Medulla oblongata (tissue), 1 donor: ENCODE data around the gene RSAD1.

Experiments
- DNase-seq: peaks from one replicate; pipeline ENCODE4 v3.0.0-alpha.2; 2015; ENCODE audit errors: extremely low spot score

RSAD1 gene

GRCh38 chr17:50519141-50519834 is 40.6 kb downstream of the RSAD1 start:
- no peak for DNase-seq

DNA sequence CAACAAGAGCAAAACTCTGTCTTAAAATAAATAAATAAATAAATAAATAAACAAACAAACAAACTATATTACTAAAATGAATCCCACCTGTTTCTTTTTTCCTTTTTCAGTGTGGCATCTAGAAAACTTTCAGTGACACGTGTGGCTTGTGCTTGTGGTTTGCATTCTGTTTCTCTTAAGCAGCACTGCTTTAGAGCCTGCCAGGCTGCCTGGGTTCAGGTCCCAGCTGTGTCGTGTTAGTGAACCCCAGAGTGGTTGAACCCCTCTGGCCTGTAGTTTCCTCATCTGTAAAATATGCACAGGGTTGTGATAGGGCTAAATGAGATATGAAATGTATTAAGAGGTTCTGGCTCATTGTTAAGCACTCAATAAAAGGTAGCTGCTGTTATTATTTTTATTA is 41.8 kb downstream of the RSAD1 start:
- no peak for DNase-seq

DNA sequence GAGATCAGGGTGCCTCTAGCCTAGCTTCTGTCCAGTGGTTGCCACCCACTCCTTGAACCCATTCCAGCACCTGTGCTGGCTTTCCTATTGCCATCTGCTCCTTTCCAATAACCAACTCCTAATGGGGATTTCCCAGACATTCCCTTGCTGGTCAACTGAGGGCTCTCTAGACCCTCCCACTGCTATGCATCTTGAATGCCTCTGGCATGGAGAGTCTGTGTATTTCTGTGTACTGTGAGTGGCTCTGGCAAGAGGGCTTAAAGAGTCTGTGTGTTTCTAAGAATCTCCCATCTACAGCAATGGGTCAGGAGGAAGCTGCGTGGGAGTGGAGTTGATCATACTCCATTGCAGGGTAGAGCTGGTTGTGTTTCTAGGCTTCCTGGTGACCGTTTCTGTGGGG is 42.9 kb downstream of the RSAD1 start:
- no peak for DNase-seq

GRCh38 chr17:50522766-50523165 is 44.1 kb downstream of the RSAD1 start:
- no peak for DNase-seq

DNA sequence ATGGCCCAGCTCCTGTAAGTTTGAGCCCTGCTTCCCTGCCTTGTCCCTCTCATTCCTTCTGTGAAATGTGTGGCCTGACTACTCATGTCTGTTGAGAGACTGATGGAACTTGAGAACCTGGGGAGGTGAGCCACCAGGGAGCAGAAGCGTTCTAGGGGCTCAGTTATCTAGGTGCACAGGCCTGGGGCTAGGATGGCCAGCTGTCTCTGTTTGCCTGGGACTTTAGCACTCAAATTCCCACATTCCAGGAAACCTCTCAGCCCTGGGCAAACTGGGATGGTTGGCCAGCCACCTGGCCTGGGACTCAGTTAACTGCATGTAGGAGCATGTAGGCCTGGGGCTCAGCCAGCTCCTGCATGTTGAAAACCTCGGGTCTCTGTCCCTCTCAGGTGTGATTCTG is 44.5 kb downstream of the RSAD1 start:
- DNase-seq, result no peak

DNA sequence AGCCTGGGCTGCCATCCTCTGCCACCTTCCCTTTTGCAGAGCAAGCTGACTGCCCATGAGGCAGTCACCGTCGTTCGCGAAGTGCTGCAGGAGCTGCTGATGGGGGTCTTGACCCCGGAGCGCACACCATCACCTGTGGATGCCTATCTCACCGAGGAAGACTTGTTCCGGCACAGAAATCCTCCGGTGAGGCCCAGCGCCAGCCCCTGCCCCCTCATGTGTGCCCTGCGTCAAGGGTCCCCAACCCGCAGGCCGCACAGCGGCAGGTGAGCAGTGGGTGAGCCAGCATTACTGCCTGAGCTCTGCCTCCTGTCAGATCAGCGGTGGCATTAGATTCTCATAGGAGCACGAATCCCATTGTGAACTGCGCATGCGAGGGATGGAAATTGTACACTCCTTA is 46.2 kb downstream of the RSAD1 start:
- no peak for DNase-seq

DNA sequence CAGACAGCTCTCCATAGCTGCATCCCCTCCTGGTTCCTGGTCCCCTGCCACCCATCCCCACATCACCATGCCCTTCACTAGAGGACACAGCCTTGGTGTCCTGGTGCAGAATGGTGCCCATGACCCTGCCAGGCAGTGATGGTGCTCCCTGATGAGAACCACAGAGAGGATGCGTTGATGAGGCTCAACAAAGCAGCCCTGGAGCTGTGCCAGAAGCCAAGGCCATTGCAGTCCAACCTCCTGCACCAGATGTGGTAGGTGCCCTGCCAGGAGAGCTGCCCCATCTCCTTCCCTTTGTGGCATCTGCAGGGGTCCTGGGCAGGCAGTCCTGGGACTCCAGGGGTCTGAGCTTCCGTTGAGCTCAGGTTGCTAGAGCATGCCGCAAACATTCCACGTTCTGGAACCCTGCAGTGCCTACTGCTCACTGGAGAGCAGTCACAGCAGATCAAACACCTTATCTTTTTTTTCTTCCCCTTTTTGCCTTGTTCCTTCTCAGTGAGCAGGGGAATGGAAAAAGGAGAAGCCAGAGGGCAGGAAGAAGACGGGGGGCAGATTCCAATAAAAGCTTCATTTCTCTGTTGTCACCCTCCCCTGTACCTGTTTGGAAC is 48.6 kb downstream of the RSAD1 start:
- DNase-seq, result no peak

DNA sequence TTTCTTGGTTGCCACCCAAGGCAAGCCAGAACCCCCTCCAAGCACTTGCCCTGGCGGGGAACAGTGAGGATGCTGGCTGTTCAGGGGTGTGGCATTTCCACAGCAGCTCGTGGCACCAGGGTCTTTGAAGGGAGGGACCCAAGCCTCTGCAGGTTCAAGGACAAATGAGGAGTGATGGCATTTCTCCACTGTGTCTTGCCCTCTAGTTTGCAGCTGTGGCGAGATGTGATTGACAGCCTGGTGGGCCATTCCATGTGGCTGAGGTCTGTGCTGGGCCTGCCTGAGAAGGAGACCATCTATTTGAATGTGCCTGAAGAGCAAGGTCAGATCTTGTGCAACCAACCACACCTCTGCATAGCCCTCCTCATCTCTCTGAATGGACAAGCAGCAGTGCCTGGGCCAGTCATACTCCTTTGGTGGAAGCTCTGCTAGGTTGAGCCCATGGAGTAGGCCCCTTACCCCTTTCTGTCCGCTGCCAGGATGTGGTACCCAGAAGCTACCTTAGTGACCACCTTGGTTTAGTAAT is 49.4 kb downstream of the RSAD1 start:
- no peak for DNase-seq

DNA sequence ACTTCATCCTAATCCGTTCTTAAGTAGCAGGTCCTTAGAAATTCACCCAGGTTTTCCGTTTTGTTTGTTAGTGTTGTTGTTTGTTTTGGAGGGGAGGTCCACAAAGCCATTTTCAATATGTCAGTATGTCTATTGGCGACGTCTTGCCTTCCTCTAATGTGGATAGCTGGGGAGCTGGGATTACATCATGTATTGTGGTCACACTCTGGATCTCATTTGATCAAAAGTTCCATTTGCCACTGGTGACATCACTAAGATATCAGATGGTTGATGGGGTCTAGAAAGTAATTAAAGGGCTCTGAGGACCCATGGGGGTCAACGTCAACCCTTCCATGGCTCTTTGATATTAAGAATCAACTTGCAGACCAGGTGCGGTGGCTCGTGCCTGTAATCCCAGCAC is 51.2 kb downstream of the RSAD1 start:
- no peak for DNase-seq

GRCh38 chr17:50531428-50532025 is 52.9 kb downstream of the RSAD1 start:
- no peak for DNase-seq

GRCh38 chr17:50532452-50533024 is 53.9 kb downstream of the RSAD1 start, which contains the start of gene EPN3:
EPN3 (plus strand) TSS chr17:50532735; CDS start chr17:50536557, 3,822 bp downstream.
- no peak for DNase-seq

GRCh38 chr17:50533185-50533584 is 54.5 kb downstream of the RSAD1 start:
- DNase-seq, result no peak

DNA sequence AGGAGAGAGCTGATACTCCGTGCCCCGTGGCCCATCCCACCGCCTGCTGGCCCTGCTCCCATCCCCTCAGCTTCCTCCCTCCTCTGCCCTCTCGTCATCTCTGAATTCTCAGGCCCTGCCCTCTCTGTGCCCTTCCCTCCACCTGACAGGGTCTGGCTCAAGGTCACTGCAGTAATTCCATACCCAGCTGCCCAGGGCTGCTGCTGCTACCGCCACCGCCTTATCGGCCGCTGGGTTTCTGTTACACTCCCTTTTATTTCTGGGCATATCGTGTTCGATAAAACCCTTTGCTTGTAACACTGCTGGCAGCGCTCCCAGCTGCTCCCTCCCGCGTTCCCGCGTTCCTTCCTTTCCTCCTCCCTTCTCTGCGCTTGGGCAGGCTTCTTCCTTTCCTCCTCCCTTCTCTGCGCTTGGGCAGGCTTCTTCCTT is 55.1 kb downstream of the RSAD1 start:
- DNase-seq, result no peak

DNA sequence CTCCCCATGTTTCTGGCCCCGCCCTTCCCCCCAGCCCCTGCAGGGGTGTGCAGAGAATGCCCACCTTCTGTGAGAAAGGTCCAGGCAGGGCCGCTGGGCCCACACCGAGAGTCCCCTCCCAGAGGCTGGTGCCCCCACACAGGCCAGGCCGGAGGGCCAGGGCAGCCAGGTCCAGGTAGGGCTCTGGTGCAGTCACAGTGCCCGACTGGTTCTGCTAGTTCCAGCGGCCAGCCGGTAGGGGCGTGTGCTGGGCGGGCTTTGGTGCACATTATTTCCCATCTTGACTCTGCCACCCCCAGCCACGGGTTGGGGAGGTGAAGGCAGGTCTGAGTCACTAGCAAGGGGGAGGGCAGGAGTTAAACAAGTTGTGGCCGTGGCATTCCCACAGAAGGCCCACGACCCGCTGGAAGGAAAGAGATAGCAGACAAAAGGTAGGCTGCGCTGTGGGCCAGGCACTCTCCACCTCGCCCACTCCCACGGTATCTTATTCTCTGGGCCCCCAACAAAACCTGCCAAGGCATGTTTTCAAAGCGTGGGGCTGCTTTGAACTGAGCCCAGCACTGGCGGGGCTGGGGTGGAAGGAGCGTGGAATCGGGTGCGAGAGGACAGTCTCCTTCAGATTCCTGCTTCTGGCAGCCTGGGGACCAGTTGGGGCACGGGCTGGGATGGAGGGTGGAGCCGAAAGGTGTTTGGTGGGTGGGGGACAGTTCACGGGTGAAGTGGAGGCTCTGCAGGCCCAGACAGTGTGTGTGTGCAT is 55.7 kb downstream of the RSAD1 start:
- DNase-seq, result no peak

- DNase-seq, result no peak
Measured at GRCh38 chr17:50534979-50535326, 56.3 kb downstream of the RSAD1 start.

DNA sequence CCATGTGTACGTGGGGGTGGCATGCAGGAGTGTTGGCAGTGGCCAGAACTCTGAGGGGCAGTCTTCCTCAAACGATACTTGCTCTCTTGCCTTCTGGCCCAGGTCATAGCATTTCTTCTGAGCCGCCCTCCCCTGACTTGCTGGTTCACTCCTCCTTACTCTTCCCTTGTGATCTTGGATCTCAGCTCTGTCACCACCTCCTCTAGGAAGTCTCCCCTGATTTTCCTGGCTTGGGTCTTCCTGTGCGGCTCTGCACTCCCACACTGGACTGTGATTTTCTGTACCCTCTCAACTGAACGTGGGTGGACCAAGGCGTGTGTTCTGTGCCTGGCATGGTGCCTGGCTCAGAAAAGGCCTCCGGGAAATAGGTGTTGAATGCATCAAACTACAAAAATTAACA is 56.7 kb downstream of the RSAD1 start:
- no peak for DNase-seq
